GM19397 (cell line): ENCODE measurements around the gene PNPLA1.

Experiments used
- ATAC-seq: cut with Tn5 transposase; IDR thresholded peaks from one replicate; pipeline ENCODE4 v1.9.1; 2021; ENCODE audit warnings: mild to moderate bottlenecking, moderate library complexity; ENCODE audit not compliant: unreplicated experiment

PNPLA1 gene

GRCh38 chr6:36269834-36270705 lies at the start of gene PNPLA1:
TSS of gene PNPLA1 (plus strand) at chr6:36270060. CDS start at chr6:36270460, 400 bp downstream.
- ATAC-seq: no peak

- ATAC-seq: no peak
Measured at GRCh38 chr6:36220226-36220625, 49.6 kb upstream of the PNPLA1 start.

GRCh38 chr6:36221674-36222073 lies 48.2 kb upstream of the PNPLA1 start:
- no peak for ATAC-seq

GRCh38 chr6:36222924-36223323 lies 46.9 kb upstream of the PNPLA1 start:
- ATAC-seq: no peak

GRCh38 chr6:36223706-36224105 lies 46.2 kb upstream of the PNPLA1 start:
- no peak for ATAC-seq

GRCh38 chr6:36224918-36225461 lies 44.9 kb upstream of the PNPLA1 start:
- no peak for ATAC-seq

- ATAC-seq: no peak
Measured at GRCh38 chr6:36226438-36227047, 43.3 kb upstream of the PNPLA1 start.

GRCh38 chr6:36227379-36228228 lies 42.3 kb upstream of the PNPLA1 start:
- no peak for ATAC-seq

GRCh38 chr6:36229223-36229622 lies 40.6 kb upstream of the PNPLA1 start:
- no peak for ATAC-seq

- no peak for ATAC-seq
Measured at GRCh38 chr6:36230371-36230770, 39.5 kb upstream of the PNPLA1 start.

- no peak for ATAC-seq
Measured at GRCh38 chr6:36232172-36232571, 37.7 kb upstream of the PNPLA1 start.

- ATAC-seq: no peak
Measured at GRCh38 chr6:36235309-36235708, 34.6 kb upstream of the PNPLA1 start.

- no peak for ATAC-seq
Measured at GRCh38 chr6:36235862-36236261, 34.0 kb upstream of the PNPLA1 start.

GRCh38 chr6:36239774-36240173 lies 30.1 kb upstream of the PNPLA1 start:
- no peak for ATAC-seq

- ATAC-seq: no peak
Measured at GRCh38 chr6:36241728-36242127, 28.1 kb upstream of the PNPLA1 start.

- no peak for ATAC-seq
Measured at GRCh38 chr6:36242161-36242560, 27.7 kb upstream of the PNPLA1 start.

- no peak for ATAC-seq
Measured at GRCh38 chr6:36242626-36243025, 27.2 kb upstream of the PNPLA1 start.

- no peak for ATAC-seq
Measured at GRCh38 chr6:36243562-36244212, 26.2 kb upstream of the PNPLA1 start.

- ATAC-seq: no peak
Measured at GRCh38 chr6:36244641-36245280, 25.1 kb upstream of the PNPLA1 start.

GRCh38 chr6:36245572-36246061 lies 24.2 kb upstream of the PNPLA1 start:
- no peak for ATAC-seq
